PFSK-1 (cell line): Measurements from ENCODE around the gene RNASEH2C.

Experiments
- POLR2AphosphoS5 ChIP-seq: IDR thresholded peaks from 2 replicates; pipeline ENCODE4 v1.6.1; 2012; ENCODE audit warnings: low read depth, mild to moderate bottlenecking, control low read depth, low read length, moderate library complexity
- REST ChIP-seq, 2 experiments: IDR thresholded peaks; 2 replicates each; pipeline versions ENCODE4 v1.6.1 to v1.8.0; 2011 to 2012; ENCODE audit warnings: low read depth in 2 of 2, low read length in 2 of 2, control low read depth in 1 of 2, inconsistent platforms in 1 of 2, mild to moderate bottlenecking in 1 of 2, moderate library complexity in 1 of 2; ENCODE audit not compliant: insufficient read depth in 1 of 2
- SIN3A ChIP-seq: IDR thresholded peaks from 2 replicates; pipeline ENCODE4 v1.6.1; 2012; ENCODE audit warnings: mild to moderate bottlenecking, low read length, moderate library complexity, borderline replicate concordance; ENCODE audit not compliant: insufficient read depth

- TF ChIP-seq POLR2AphosphoS5, result no peak
- no peak for TF ChIP-seq REST (IDR thresholded peaks at IDR 0.05; ENCODE audit: insufficient read depth in 1 of 2, low read depth in 2 of 2, low read length in 2 of 2)
- no peak for TF ChIP-seq SIN3A
These were observed 21.3 kb downstream of the RNASEH2C start for GRCh38 chr11:65699306-65699705.
